ENCODE results near the gene ZSCAN23. TPM values are rescaled to one million over a fixed set of nuclear protein-coding genes. Genes with fewer than 3 reads are reported as not detected.
"Not testable (repeated sequence)": the region's sequence is repeated elsewhere in the genome, so short reads cannot be mapped to it uniquely, and the experiment has no call there.

ZSCAN23 gene
- total RNA-seq, 1 experiment from 2014 or later: 13.7 TPM

DNA sequence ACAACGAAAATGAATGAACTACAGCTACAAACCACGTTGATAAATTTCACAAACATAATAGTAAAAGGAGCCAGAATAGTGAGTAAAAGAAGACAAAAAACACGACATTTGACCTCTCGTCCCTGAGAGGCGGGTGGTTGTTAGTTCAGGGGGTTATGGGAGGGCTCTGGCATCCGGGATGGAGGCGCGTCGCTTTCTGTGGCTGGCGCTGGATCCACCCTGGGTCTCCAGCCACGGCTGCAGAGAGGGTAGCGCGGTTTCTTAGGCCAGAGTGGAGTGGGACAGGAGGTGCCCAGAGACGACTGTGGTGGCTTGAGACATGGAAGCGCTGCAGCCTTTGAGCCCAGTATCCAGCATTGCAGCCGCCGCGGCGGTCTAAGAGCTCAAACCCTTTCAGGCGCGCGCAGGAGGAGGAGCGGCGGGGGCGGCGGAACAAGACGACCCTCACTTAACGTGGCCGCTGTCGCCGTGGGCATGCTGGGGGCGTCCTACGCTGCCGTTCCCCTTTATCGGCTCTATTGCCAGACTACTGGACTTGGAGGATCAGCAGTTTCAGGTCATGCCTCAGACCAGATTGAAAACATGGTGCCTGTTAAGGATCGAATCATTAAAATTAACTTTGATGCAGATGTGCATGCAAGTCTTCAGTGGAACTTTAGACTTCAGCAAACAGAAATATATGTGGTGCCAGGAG is 3.7 kb upstream of the ZSCAN23 start:
- no peak for DNase-seq (ENCODE audit: low read depth)

GRCh38 chr6:28444759-28445158 is 1.5 kb upstream of the ZSCAN23 start:
- in situ Hi-C loops (cut with HindIII; ENCODE audit: low pct_unique_long_range_greater_than_20kb, low sequenced_read_pairs): not testable (repeated sequence)
- peak; percentile 62 for DNase-seq (ENCODE audit: low read depth)

More for the DNA sequence above, 3.7 kb upstream of the ZSCAN23 start:
- in situ Hi-C loops (cut with HindIII; ENCODE audit: low pct_unique_long_range_greater_than_20kb, low sequenced_read_pairs): no loop called here

GRCh38 chr6:28442586-28442985 is 705 bp downstream of the ZSCAN23 start:
- in situ Hi-C loops (cut with HindIII; ENCODE audit: low pct_unique_long_range_greater_than_20kb, low sequenced_read_pairs): no loop called here
- DNase-seq (ENCODE audit: low read depth): no peak

GRCh38 chr6:28436404-28436803 is 6.9 kb downstream of the ZSCAN23 start:
- no peak for DNase-seq (ENCODE audit: low read depth)
- in situ Hi-C loops (cut with HindIII; ENCODE audit: low pct_unique_long_range_greater_than_20kb, low sequenced_read_pairs): no loop called here

DNA sequence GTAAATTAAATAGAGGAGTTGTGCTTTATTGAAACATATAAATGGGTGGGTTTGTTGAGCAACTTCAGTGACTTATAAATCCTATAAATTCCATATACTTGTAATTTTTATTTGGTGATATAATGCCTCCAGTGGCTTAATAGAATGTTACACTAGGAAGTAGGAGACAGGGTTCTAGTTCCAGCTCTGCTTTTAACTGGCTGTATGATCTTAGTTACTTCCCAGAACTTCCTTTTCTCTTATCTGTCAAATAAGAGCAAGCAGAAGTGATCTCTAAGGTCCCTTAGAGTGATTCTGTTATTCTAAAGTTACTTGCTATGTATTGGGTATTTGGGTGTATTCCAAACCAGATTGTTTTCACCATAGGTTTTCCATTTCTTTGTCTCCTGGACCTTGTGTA is 10.2 kb downstream of the ZSCAN23 start:
- DNase-seq (ENCODE audit: low read depth): no peak
- in situ Hi-C loops (cut with HindIII; ENCODE audit: low pct_unique_long_range_greater_than_20kb, low sequenced_read_pairs): no loop called here

- in situ Hi-C loops (cut with HindIII; ENCODE audit: low pct_unique_long_range_greater_than_20kb, low sequenced_read_pairs): no loop called here
- DNase-seq (ENCODE audit: low read depth): no peak
These were observed 13.5 kb downstream of the ZSCAN23 start for GRCh38 chr6:28429781-28430180.

GRCh38 chr6:28425944-28426541 is 17.2 kb downstream of the ZSCAN23 start:
- DNase-seq (ENCODE audit: low read depth): no peak
- in situ Hi-C loops (cut with HindIII; ENCODE audit: low pct_unique_long_range_greater_than_20kb, low sequenced_read_pairs): no loop called here

- DNase-seq (ENCODE audit: low read depth): no peak
- in situ Hi-C loops (cut with HindIII; ENCODE audit: low pct_unique_long_range_greater_than_20kb, low sequenced_read_pairs): no loop called here
These were observed 19.1 kb downstream of the ZSCAN23 start for GRCh38 chr6:28424163-28424562.

DNA sequence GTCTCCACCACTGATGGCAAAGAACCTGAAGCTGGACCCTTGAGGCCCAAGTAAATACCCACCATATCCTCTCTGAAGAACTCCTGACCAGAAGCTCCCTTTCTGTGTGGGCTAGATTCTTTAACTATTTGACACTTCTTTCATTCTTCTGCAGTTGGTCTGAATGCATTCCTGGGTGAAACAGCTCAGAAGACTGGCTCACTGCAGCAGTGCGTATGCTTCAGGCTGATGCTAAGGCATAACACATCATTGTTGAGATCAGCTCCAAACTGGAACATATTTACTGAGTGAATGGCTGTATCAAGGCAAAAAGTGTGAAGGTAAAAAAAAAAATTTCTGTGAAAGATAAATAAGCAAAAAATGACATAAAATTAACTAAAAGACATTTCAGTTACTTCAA is 19.7 kb downstream of the ZSCAN23 start:
- DNase-seq (ENCODE audit: low read depth): no peak
- in situ Hi-C loops (cut with HindIII; ENCODE audit: low pct_unique_long_range_greater_than_20kb, low sequenced_read_pairs): no loop called here

- DNase-seq (ENCODE audit: low read depth): no peak
- in situ Hi-C loops (cut with HindIII; ENCODE audit: low pct_unique_long_range_greater_than_20kb, low sequenced_read_pairs): no loop called here
These were observed 29.6 kb downstream of the ZSCAN23 start for GRCh38 chr6:28413681-28414080.

- DNase-seq (ENCODE audit: low read depth): no peak
- in situ Hi-C loops (cut with HindIII; ENCODE audit: low pct_unique_long_range_greater_than_20kb, low sequenced_read_pairs): no loop called here
These were observed 32.5 kb downstream of the ZSCAN23 start for GRCh38 chr6:28410767-28411166.

DNA sequence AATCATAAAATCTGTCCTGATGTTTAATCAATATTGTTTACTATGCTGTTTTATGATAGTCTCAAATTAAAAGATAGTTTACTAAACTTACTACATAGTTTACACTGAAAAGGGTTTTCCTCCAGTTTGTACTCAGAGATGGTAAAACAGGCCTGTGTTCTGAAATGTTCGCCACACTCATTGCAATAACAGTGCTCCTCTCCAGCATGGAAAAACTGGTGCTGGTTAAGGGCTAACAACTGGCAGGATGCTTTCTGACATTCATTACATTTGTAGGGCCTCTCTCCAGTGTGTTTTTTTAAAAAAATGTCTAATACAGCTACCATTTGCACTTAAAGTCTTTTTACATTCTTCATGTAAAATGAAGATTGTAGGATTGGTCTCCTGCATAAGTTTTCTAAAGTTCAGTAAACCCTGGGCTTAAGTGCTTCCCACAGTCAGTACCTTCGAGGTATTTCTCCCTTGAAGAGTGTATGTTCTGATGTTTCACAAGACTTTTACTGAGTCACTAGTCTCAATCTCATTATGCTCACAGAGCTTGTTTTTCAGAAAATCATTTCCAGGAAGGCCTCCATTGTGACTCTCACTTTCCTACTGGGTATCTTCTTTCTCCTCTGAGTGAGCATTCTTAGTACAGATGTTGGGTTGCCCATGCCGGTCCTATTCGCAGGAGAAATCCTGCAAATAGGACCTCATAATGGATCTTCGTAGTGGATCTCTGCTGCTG is 35.1 kb downstream of the ZSCAN23 start:
- in situ Hi-C loops (cut with HindIII; ENCODE audit: low pct_unique_long_range_greater_than_20kb, low sequenced_read_pairs): no loop called here
- no peak for DNase-seq (ENCODE audit: low read depth)

- in situ Hi-C loops (cut with HindIII; ENCODE audit: low pct_unique_long_range_greater_than_20kb, low sequenced_read_pairs): no loop called here
- no peak for DNase-seq (ENCODE audit: low read depth)
These were observed 35.9 kb downstream of the ZSCAN23 start for GRCh38 chr6:28407401-28407800.

- DNase-seq (ENCODE audit: low read depth); in situ Hi-C loops (cut with HindIII; ENCODE audit: low pct_unique_long_range_greater_than_20kb, low sequenced_read_pairs): not testable (repeated sequence)
These were observed 39.4 kb downstream of the ZSCAN23 start for GRCh38 chr6:28403923-28404322.

- no peak for DNase-seq (ENCODE audit: low read depth)
- in situ Hi-C loops (cut with HindIII; ENCODE audit: low pct_unique_long_range_greater_than_20kb, low sequenced_read_pairs): no loop called here
These were observed 41.1 kb downstream of the ZSCAN23 start for GRCh38 chr6:28402197-28402596.

DNA sequence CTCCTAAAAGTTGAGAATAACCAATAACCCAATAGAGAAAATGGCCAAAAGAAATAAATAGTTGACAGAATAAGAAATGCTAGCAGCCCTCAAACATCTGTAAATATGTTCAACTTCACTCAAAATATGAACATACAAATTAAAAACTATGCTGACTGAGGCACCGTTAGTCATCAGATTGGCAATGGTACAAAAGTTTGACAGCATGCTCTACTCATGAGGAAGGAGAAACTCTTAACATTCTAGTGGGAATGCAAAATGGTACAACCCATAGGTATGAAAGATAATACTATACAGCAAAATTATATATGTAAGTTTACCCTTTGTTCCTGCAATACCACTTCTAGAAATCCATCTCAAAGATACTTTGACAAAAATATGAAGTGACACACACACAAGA is 42.1 kb downstream of the ZSCAN23 start:
- no peak for DNase-seq (ENCODE audit: low read depth)
- in situ Hi-C loops (cut with HindIII; ENCODE audit: low pct_unique_long_range_greater_than_20kb, low sequenced_read_pairs): no loop called here

- in situ Hi-C loops (cut with HindIII; ENCODE audit: low pct_unique_long_range_greater_than_20kb, low sequenced_read_pairs): no loop called here
- DNase-seq (ENCODE audit: low read depth): no peak
These were observed 43.2 kb downstream of the ZSCAN23 start for GRCh38 chr6:28400122-28400451.

DNA sequence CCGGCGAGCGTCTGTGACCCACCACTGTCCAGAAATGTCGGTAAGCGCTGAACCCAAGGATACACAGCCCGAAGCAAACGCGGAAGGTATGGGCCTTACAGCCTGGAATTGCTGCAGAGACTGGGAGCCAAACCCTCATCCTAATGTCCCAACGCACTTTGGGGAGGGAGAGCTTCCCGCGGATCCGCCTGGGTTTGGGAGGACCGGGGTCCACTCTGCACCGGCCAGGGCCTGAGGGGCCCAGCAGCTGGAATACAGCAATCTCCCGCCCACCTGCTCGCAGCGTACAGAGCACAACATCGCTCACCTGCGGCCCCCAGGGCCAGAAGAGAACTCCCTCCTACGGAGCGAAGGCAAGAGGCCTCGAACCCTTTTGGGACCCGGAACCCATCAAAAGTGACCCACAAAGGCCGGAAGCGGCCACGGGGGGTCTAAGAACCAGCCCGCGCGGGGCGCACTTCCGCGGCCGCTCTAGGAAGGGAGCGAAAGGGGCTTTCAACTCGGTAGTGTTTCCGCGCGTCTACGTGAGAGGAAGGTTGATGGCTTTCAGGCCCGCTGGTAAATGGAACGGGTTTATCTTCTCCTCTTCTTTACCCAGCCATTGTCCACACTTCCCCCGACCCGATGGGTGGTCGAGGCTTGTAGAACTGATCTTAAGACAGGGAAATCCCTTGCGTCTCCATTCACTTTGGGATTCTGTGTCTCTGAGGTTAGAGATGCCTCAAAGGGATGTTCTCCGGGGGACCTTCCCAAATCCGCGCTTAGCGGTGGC is 43.8 kb downstream of the ZSCAN23 start, which contains the start of gene ZSCAN12:
ZSCAN12 (minus strand) TSS at position 398 of the 772 bp plus-strand sequence. CDS start 1,342 bp downstream, outside the sequence.
- peak; percentile 86 for DNase-seq (ENCODE audit: low read depth)
- in situ Hi-C loops (cut with HindIII; ENCODE audit: low pct_unique_long_range_greater_than_20kb, low sequenced_read_pairs): no loop called here

- DNase-seq (ENCODE audit: low read depth): no peak
- in situ Hi-C loops (cut with HindIII; ENCODE audit: low pct_unique_long_range_greater_than_20kb, low sequenced_read_pairs): no loop called here
These were observed 47.4 kb downstream of the ZSCAN23 start for GRCh38 chr6:28395918-28396317.

Measured in Caki2 (cell line).